GM12891 (cell line): ENCODE results near the gene SYNJ1. TPM values are rescaled to one million over a fixed set of nuclear protein-coding genes. Genes with fewer than 3 reads are reported as not detected.
"Not testable (repeated sequence)": the region's sequence is repeated elsewhere in the genome, so short reads cannot be mapped to it uniquely, and the experiment has no call there.

Experiments
- DNase-seq: peaks from one replicate; pipeline ENCODE4 v3.0.0; 2011; ENCODE audit warnings: low spot score; ENCODE audit not compliant: insufficient read length
- FAIRE-seq: peaks from 2 replicates; lab custom pipeline; 2011; peaks lifted over from hg19 to GRCh38; lab: Jason Lieb, UNC
- PAX5 ChIP-seq: IDR thresholded peaks from 2 replicates; pipeline ENCODE4 v1.6.1; 2011; ENCODE audit warnings: low read length, moderate library complexity, mild to moderate bottlenecking; ENCODE audit not compliant: insufficient read depth, severe bottlenecking
- POLR2A ChIP-seq: IDR thresholded peaks from 2 replicates; pipeline ENCODE4 v1.6.1; 2011; ENCODE audit warnings: low read depth, low read length, control low read depth
- POLR2AphosphoS5 ChIP-seq: IDR thresholded peaks from 2 replicates; pipeline ENCODE4 v1.6.1; 2011; ENCODE audit warnings: low read depth, low read length, control low read depth
- POU2F2 ChIP-seq: IDR thresholded peaks from 2 replicates; pipeline ENCODE4 v1.6.1; 2011; ENCODE audit warnings: low read depth, mild to moderate bottlenecking, control low read depth, low read length, moderate library complexity
- SPI1 ChIP-seq: IDR thresholded peaks from 2 replicates; pipeline ENCODE4 v1.6.1; 2011; ENCODE audit warnings: low read depth, low read length, control low read depth
- TAF1 ChIP-seq: IDR thresholded peaks from 2 replicates; pipeline ENCODE4 v1.6.1; 2011; ENCODE audit warnings: low read depth, low read length, control low read depth
- polyA plus RNA-seq: library from polyadenylated mRNA; unstranded; fragments of >200 nt; gene quantifications from one replicate; pipeline ENCODE4 v1.2.1, GENCODE V29; 2012; ENCODE audit warnings: low read depth, missing spikeins, inconsistent platforms; ENCODE audit not compliant: missing spikeins

The SYNJ1 gene, protein sequence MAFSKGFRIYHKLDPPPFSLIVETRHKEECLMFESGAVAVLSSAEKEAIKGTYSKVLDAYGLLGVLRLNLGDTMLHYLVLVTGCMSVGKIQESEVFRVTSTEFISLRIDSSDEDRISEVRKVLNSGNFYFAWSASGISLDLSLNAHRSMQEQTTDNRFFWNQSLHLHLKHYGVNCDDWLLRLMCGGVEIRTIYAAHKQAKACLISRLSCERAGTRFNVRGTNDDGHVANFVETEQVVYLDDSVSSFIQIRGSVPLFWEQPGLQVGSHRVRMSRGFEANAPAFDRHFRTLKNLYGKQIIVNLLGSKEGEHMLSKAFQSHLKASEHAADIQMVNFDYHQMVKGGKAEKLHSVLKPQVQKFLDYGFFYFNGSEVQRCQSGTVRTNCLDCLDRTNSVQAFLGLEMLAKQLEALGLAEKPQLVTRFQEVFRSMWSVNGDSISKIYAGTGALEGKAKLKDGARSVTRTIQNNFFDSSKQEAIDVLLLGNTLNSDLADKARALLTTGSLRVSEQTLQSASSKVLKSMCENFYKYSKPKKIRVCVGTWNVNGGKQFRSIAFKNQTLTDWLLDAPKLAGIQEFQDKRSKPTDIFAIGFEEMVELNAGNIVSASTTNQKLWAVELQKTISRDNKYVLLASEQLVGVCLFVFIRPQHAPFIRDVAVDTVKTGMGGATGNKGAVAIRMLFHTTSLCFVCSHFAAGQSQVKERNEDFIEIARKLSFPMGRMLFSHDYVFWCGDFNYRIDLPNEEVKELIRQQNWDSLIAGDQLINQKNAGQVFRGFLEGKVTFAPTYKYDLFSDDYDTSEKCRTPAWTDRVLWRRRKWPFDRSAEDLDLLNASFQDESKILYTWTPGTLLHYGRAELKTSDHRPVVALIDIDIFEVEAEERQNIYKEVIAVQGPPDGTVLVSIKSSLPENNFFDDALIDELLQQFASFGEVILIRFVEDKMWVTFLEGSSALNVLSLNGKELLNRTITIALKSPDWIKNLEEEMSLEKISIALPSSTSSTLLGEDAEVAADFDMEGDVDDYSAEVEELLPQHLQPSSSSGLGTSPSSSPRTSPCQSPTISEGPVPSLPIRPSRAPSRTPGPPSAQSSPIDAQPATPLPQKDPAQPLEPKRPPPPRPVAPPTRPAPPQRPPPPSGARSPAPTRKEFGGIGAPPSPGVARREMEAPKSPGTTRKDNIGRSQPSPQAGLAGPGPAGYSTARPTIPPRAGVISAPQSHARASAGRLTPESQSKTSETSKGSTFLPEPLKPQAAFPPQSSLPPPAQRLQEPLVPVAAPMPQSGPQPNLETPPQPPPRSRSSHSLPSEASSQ (N-terminal part only)
- 1.7 TPM for polyA plus RNA-seq

DNA sequence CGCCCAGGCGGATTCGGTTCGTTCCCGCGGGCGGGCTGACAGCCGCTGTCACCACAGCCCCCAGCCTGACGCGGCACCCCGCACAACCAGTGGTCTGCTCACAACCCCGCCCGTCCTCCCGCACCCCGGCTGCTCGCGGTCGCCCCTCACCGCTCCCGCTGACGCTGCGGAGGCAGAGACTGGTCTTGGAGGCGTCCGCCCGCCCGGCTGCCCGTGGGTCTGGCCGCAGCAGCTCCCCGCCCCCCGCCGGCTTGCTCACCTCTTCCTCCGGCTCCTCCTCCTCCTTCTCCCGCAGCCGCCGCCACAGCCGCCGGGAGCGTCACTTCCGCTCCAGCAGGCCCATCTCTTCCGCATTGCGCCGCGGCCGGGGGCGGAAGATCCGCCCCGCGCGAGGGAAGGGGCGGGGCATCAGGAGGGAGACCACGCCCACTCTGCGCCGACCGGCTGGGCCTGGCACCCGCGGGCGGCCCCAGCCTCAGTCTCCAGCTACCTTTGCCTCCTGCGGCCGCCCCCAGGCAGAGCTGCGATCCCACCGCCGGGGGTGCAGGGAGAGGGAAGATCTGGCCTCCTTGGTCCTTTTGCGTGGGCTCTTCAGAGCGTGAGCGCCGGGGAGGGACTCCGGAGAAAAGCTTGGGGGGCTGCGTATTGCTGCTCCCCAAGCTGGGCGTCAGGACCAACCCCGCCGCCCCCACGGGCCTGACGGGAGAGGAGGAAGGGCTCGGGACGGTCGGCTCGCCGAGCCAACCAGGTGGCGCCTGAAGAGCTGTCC, at the start of gene SYNJ1:
Gene SYNJ1 (minus strand): TSS at position 327 of the 769 bp plus-strand sequence. CDS start 1,118 bp downstream, outside the sequence.
- peak; percentile 98 for FAIRE-seq
- TF ChIP-seq SPI1: peak; percentile 73
- TF ChIP-seq PAX5: no peak
- peak; percentile 95 for DNase-seq

DNA sequence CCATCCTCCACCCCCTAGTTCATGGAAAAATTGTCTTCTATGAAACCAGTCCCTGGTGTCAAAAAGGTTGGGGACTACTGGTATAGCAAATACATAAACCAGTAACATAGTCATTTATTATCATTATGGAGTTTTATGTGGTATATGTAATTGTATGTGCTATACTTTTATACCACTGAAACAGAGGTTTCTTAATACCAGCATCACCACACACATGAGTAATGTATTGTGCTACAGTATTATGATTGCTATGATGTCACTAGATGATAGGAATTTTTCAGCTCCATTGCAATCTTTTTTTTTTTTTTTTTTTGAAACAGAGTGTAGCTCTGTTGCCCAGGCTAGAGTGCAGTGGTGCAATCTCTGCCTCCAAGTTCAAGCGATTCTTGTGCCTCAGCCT, 49.5 kb upstream of the SYNJ1 start:
- FAIRE-seq (no peak), DNase-seq (no peak)
- TF ChIP-seq POU2F2 (no peak), PAX5 (no peak)

GRCh38 chr21:32776743-32777142, 48.9 kb upstream of the SYNJ1 start:
- DNase-seq (no peak), FAIRE-seq (no peak)
- TF ChIP-seq TAF1: no peak
- no peak for TF ChIP-seq POLR2AphosphoS5
- TF ChIP-seq POU2F2: no peak
- TF ChIP-seq SPI1: no peak
- no peak for TF ChIP-seq PAX5
- no peak for TF ChIP-seq POLR2A

DNA sequence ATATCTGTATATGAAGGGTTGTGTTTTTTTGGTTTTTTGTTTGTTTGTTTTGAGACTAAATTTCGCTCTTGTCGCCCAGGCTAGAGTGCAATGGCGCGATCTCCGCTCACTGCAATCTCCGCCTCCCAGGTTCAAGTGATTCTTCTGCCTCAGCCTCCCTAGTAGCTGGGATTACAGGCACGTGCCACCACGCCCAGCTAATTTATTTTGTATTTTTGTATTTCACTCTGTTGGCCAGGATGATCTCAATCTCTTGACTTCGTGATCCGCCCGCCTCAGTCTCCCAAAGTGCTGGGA, 45.2 kb upstream of the SYNJ1 start:
- DNase-seq, FAIRE-seq: not testable (repeated sequence)

- peak; percentile 14 for DNase-seq
- no peak for TF ChIP-seq POLR2A
- TF ChIP-seq TAF1: peak; percentile 14; the same call in 1 of the 2 replicates
- FAIRE-seq: peak; percentile 54
Measured at GRCh38 chr21:32772281-32773047, 44.7 kb upstream of the SYNJ1 start.

GRCh38 chr21:32770871-32771523, 43.2 kb upstream of the SYNJ1 start:
- DNase-seq (peak; percentile 47), FAIRE-seq (peak; percentile 33)
- TF ChIP-seq POLR2AphosphoS5: 0 out of 2 replicates have a peak, but pooled peaks have one; percentile 43
- no peak for TF ChIP-seq TAF1
- TF ChIP-seq SPI1: no peak
- TF ChIP-seq POU2F2: no peak
- TF ChIP-seq POLR2A: 0 out of 2 replicates have a peak, but pooled peaks have one; percentile 19
- TF ChIP-seq PAX5: no peak

DNA sequence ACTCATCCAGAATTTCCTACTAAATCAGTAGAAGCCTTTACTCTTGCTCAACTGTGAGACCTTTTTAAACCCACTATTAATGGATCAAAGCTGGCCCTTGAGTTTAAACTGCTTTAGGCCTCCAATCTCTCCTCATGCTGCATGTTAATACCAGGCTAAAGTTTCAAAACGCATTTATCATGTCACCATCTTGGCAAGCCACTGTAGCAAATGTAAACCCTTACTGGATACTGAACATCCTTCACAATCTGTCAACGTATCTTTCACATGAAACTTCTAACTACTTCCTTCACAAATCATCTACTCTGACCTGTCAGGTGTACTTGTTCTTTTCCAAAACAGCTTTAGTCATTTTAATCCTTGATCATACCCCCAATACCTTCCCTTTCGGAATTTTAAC, 40.7 kb upstream of the SYNJ1 start:
- no peak for DNase-seq
- no peak for TF ChIP-seq PAX5
- TF ChIP-seq SPI1: no peak
- no peak for TF ChIP-seq POLR2A
- no peak for TF ChIP-seq TAF1
- no peak for TF ChIP-seq POU2F2
- TF ChIP-seq POLR2AphosphoS5: no peak
- peak; percentile 55 for FAIRE-seq

DNA sequence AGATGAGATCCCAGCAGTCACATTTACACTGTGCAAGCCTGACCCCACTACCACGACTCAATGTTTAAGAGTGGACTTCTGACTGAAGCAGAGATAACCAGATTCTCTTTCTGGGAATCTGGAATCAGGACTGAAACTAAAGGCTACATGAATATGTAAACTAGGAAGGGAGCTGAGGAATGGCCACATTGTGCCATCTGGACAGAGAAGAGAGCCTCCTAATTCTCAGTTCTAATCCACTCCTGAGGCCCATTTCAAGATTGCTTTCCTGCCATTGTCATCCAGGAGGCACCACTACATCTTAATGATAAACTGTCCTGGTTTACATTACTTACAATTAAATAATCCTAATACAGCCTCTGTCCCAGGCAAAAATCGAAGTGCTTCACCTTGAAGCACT, 37.2 kb upstream of the SYNJ1 start:
- DNase-seq (no peak), FAIRE-seq (no peak)
- TF ChIP-seq TAF1 (no peak), POLR2A (no peak), PAX5 (no peak), POLR2AphosphoS5 (no peak), SPI1 (no peak)

- TF ChIP-seq POLR2A (no peak), TAF1 (no peak), PAX5 (no peak), POU2F2 (no peak), POLR2AphosphoS5 (no peak), SPI1 (no peak)
- FAIRE-seq (no peak), DNase-seq (no peak)
Measured at GRCh38 chr21:32764186-32764585, 36.4 kb upstream of the SYNJ1 start.
